HL-60/S4 (cell line): ENCODE results near the gene EOMES.

Experiments used
- in situ Hi-C: fragments of 300-500 bp; cut with MboI; formaldehyde crosslinking; loops from 2 replicates; pipeline ENCODE4 v1.14.3; 2022; ENCODE audit warnings: low sequenced_read_pairs

EOMES gene

DNA sequence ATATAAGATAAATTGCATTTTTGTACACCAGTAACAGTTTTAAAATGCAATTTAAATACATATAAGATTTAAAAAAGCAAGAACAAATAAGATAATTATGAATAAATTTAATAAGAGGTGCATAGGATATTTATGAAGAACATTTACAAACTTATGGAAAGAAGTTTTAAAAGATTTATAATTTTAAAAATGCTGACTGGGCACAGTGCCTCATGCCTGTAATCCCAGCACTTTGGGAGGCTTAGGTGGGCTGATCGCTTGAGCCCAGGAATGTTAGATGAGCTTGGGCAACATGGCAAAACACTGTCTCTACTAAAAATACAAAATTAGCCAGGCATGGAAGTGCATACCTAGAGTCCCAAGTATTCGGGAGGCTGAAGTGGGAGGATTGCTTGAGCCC is 37.8 kb downstream of the EOMES start:
- in situ Hi-C loops, result no loop called here

- in situ Hi-C loops, result no loop called here
These were observed 40.8 kb downstream of the EOMES start for GRCh38 chr3:27681249-27681748.

DNA sequence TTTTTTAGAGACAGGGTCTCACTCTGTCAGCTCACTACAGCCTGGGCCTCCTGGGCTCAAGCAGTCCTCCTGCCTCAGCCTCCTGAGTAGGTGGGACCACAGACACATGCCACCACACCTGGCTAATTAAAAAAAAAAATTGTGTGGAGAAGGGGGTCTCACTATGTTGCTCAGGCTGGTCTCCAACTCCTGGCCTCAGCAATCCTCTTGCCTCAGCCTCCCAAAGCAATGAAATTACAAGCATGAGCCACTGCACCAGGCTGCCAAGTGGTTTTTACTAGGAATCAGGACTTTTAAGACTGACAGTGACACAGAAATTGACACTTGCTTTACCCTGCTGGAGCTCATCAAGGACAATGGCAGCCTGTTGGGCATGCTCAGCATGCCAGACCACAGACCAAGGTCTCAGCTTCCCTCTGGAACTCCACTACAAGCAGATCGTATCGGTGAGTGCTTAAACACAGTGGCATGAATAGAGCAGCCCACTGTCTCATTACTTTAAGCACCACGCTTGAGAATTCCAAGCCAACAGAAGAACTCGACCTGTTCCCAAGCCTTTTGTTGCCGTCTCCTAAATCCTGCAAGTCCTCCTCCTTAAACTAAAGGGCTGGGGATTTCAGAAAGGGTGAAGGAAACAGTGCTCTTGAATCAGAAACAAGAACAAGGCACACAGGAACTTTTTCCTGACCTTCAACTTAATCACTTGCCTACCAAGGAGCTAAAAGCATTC is 41.4 kb downstream of the EOMES start:
- in situ Hi-C loops, result no loop called here

GRCh38 chr3:27679691-27680090 is 42.4 kb downstream of the EOMES start:
- in situ Hi-C loops, result no loop called here

- in situ Hi-C loops, result no loop called here
These were observed 43.9 kb downstream of the EOMES start for GRCh38 chr3:27678234-27678633.

DNA sequence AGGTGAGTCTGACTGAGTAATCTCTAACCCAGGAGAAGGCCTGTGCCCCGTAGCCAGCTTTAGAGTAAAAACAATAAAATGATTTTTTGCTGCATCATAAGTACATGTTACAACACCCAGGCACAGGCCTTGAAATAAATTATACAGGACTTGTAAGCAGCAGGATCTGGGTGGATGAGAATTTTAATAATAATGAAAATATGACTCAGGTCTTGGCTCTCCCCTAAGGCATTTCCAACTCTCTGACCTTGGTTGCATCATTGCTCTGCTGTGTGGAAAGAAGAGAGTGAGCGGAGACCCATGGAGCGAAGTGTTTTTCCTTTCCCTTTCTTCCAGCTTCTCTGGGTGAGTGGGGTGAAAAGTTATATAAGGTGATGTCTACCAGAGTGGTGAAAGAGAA is 44.6 kb downstream of the EOMES start:
- in situ Hi-C loops, result no loop called here

- in situ Hi-C loops, result no loop called here
These were observed 46.8 kb downstream of the EOMES start for GRCh38 chr3:27675287-27675686.

DNA sequence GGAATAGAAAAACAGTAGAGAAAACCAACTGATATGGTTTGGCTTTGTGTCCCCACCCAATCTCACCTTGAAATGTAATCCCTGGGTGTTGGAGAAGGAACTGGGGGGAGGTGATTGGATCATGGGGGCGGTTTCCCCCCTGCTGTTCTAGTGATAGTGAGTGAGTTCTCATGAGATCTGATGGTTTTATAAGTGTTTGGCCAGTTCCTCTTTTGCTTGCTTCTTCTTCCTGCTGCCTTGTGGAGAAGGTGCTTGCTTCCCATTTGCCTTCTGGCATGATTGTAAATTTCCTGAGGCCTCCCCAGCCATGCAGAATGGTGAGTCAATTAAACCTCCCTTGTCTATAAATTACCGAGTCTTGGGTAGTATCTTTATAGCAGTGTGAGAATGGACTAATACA is 48.4 kb downstream of the EOMES start:
- in situ Hi-C loops, result no loop called here

DNA sequence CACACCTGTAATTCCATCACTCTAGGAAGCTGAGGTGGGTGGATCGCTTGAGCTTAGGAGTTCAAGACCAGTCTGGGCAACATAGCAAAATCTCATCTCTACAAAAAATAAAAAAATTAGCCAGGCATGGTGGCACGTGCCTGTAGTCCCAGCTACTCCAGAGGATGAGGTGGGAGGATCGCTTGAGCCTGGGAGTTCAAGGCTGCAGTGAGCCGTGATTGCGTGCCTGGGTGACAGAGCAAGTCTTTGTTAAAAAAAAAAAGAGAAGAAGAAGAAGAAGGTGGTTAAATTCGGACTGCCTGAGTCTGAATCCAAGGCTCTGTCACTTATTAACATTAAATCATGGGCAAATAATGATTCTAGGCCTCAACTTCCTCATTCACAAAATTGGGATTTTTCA is 51.0 kb downstream of the EOMES start:
- in situ Hi-C loops, result no loop called here

GRCh38 chr3:27670619-27671018 is 51.5 kb downstream of the EOMES start:
- in situ Hi-C loops, result no loop called here

DNA sequence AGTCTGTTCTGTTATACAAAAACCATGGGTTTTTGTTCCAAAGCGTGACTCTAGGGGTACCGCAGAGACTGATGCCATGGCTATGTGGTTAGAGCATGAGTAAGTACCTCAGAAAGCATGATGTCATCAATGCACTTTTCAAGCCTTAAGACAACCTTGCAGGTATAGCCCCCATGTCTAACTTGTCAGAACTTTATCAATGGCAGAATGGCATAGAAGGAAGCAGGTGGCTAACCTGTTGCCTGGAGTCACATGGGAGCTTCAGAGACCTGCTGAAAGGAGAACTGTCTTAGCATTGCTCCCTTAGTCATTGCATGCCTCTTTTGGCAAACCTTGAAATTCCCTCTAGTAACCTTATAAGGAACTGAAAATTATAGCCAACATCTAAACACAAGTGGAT is 52.5 kb downstream of the EOMES start:
- in situ Hi-C loops, result no loop called here

- in situ Hi-C loops, result no loop called here
These were observed 54.4 kb downstream of the EOMES start for GRCh38 chr3:27667751-27668150.

GRCh38 chr3:27666708-27667107 is 55.4 kb downstream of the EOMES start:
- in situ Hi-C loops, result no loop called here

DNA sequence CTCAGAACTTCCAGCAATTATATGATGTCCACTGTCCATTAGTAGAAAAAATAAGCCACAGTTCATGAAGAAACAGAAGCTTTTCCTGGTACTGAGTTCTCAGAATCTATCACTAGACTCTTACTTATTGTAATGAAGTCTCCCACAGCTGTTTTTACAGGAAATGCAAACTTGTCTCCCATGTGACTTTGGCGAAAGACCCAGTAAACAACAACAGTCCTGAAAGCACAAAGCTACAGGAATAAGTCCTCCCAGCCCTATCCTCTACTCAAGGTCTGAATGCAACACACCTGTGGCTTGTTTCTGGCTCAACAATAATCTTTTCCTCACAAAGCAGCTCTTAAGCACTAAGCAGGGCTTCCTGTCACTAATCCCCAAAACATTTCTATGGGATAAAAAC is 55.9 kb downstream of the EOMES start:
- in situ Hi-C loops, result no loop called here
